CD4-positive, alpha-beta T cell treated with Interleukin-17A for 4 hours (primary cell): ENCODE data around the gene PROCA1.
"Not testable (repeated sequence)": the region's sequence is repeated elsewhere in the genome, so short reads cannot be mapped to it uniquely, and the experiment has no call there.

Source experiments
- DNase-seq: peaks from one replicate; pipeline ENCODE4 v3.0.0-alpha.2; 2020; ENCODE audit warnings: mixed read lengths

The PROCA1 gene

GRCh38 chr17:28661635-28662526 lies 49.8 kb downstream of the PROCA1 start, which contains the start of the genes SDF2 and SUPT6H:
SDF2 (minus strand) TSS chr17:28661906; CDS start chr17:28661876, 30 bp downstream.
SUPT6H (plus strand) TSS chr17:28662205; CDS start chr17:28673402, 11,197 bp downstream.
- DNase-seq: peak; percentile 93

GRCh38 chr17:28659497-28659881 lies 52.2 kb downstream of the PROCA1 start:
- DNase-seq: not testable (repeated sequence)

GRCh38 chr17:28658766-28659496 lies 52.8 kb downstream of the PROCA1 start:
- not testable (repeated sequence) for DNase-seq

GRCh38 chr17:28658342-28658741 lies 53.3 kb downstream of the PROCA1 start:
- DNase-seq: not testable (repeated sequence)

- no peak for DNase-seq
These were observed 53.9 kb downstream of the PROCA1 start for GRCh38 chr17:28657756-28658155.

- DNase-seq: no peak
These were observed 56.5 kb downstream of the PROCA1 start for GRCh38 chr17:28655160-28655559.
